Stimulated activated CD8-positive, alpha-beta memory T cell treated with anti-CD3 and anti-CD28 coated beads, Interleukin-7, amount 100 ng/mL, for 1 hour (primary cell): ENCODE measurements around the gene DISC1.

Experiments
- DNase-seq, 2 donors: peaks; one replicate each; pipeline ENCODE4 v3.0.0-alpha.2; 2020; ENCODE audit warnings: low read depth in 2 of 2

Gene DISC1

GRCh38 chr1:231814021-231814420 is 187.4 kb downstream of the DISC1 start:
- DNase-seq: no peak

- DNase-seq: no peak
Observed at GRCh38 chr1:231814521-231814920, 187.9 kb downstream of the DISC1 start.

- DNase-seq: no peak
Observed at GRCh38 chr1:231817801-231818200, 191.2 kb downstream of the DISC1 start.

- no peak for DNase-seq
Observed at GRCh38 chr1:231818337-231818736, 191.7 kb downstream of the DISC1 start.

GRCh38 chr1:231821281-231821680 is 194.7 kb downstream of the DISC1 start:
- DNase-seq: no peak

GRCh38 chr1:231822041-231822440 is 195.5 kb downstream of the DISC1 start:
- no peak for DNase-seq

GRCh38 chr1:231826566-231826965 is 200.0 kb downstream of the DISC1 start:
- DNase-seq: no peak

GRCh38 chr1:231827337-231828105 is 200.9 kb downstream of the DISC1 start:
- DNase-seq: no peak

GRCh38 chr1:231828182-231828920 is 201.8 kb downstream of the DISC1 start:
- no peak for DNase-seq

GRCh38 chr1:231829332-231829731 is 202.7 kb downstream of the DISC1 start:
- DNase-seq: no peak

- no peak for DNase-seq
Observed at GRCh38 chr1:231836227-231836893, 209.8 kb downstream of the DISC1 start.

- no peak for DNase-seq
Observed at GRCh38 chr1:231838521-231838920, 211.9 kb downstream of the DISC1 start.

GRCh38 chr1:231839999-231840398 is 213.4 kb downstream of the DISC1 start:
- DNase-seq: no peak

- DNase-seq: no peak
Observed at GRCh38 chr1:231841616-231842344, 215.2 kb downstream of the DISC1 start.

- no peak for DNase-seq
Observed at GRCh38 chr1:231842441-231842840, 215.9 kb downstream of the DISC1 start.

GRCh38 chr1:231844986-231845502 is 218.5 kb downstream of the DISC1 start:
- DNase-seq: no peak

GRCh38 chr1:231847612-231848397 is 221.2 kb downstream of the DISC1 start:
- no peak for DNase-seq

- DNase-seq: no peak
Observed at GRCh38 chr1:231849981-231850380, 223.4 kb downstream of the DISC1 start.

GRCh38 chr1:231850786-231851185 is 224.2 kb downstream of the DISC1 start:
- no peak for DNase-seq

- DNase-seq: no peak
Observed at GRCh38 chr1:231853588-231854207, 227.1 kb downstream of the DISC1 start.
